ENCODE data around the gene ECT2L. TPM values are rescaled to one million over a fixed set of nuclear protein-coding genes. Genes with fewer than 3 reads are reported as not detected.
A peak's percentile ranks its signal among the peaks of the same experiment; 100 is the strongest.

Gene ECT2L
- total and polyA plus RNA-seq, 2 of the 13 experiments (the other 11 are each of a cell fraction or from before 2014, with no cell fraction given): 0.12 TPM; not detected in 1

- TF ChIP-seq NR1H2 (CRISPR knock-in tag; IDR thresholded peaks at IDR 0.05; ENCODE audit: borderline replicate concordance, low read depth): no peak
- no peak; the same call in 1 of the 2 replicates for TF ChIP-seq DNMT3B (CRISPR knock-in tag; conservative IDR thresholded peaks at IDR 0.05)
- peak; percentile 78 for TF ChIP-seq STAT6 (CRISPR knock-in tag; IDR thresholded peaks at IDR 0.05; ENCODE audit: borderline replicate concordance)
- no peak for TF ChIP-seq ZNF20 (CRISPR knock-in tag; IDR thresholded peaks at IDR 0.05)
- no peak for TF ChIP-seq RBM22 (optimal IDR thresholded peaks at IDR 0.05; ENCODE audit: low read length)
- TF ChIP-seq SNRNP70 (IDR thresholded peaks at IDR 0.05; ENCODE audit: low read depth, low read length): no peak
- TF ChIP-seq ZFP36L1 (CRISPR knock-in tag; IDR thresholded peaks at IDR 0.05): 0 out of 2 replicates have a peak, but pooled peaks have one; percentile 63
- TF ChIP-seq E2F2 (CRISPR knock-in tag; IDR thresholded peaks at IDR 0.05; ENCODE audit: borderline replicate concordance): no peak; the same call in 1 of the 2 replicates
- no peak for TF ChIP-seq ZNF776 (CRISPR knock-in tag; IDR thresholded peaks at IDR 0.05)
- peak; percentile 77 for TF ChIP-seq POGZ (CRISPR knock-in tag; IDR thresholded peaks at IDR 0.05)
- TF ChIP-seq KDM4B (CRISPR knock-in tag; IDR thresholded peaks at IDR 0.05): 0 out of 2 replicates have a peak, but pooled peaks have one; percentile 32
- 0 out of 2 replicates have a peak, but pooled peaks have one; percentile 51 for TF ChIP-seq PCBP1 (IDR thresholded peaks at IDR 0.05; ENCODE audit: borderline replicate concordance, low read depth, low read length)
- peak; percentile 80; the same call in 1 of the 2 replicates for TF ChIP-seq HOXA5 (CRISPR knock-in tag; IDR thresholded peaks at IDR 0.05)
- no peak for TF ChIP-seq JUND (CRISPR knock-in tag; IDR thresholded peaks at IDR 0.05)
- no peak for TF ChIP-seq REXO4 (CRISPR knock-in tag; IDR thresholded peaks at IDR 0.05; ENCODE audit: borderline replicate concordance)
- TF ChIP-seq LRRFIP1 (CRISPR knock-in tag; conservative IDR thresholded peaks at IDR 0.05): no peak
- no peak for TF ChIP-seq ZNF841 (CRISPR knock-in tag; IDR thresholded peaks at IDR 0.05; ENCODE audit: borderline replicate concordance)
These were observed 22.5 kb upstream of the ECT2L start, which contains the start of gene CCDC28A (continued) for GRCh38 chr6:138773177-138774091.
